ENCODE measurements around the gene BCKDHB.

DNA sequence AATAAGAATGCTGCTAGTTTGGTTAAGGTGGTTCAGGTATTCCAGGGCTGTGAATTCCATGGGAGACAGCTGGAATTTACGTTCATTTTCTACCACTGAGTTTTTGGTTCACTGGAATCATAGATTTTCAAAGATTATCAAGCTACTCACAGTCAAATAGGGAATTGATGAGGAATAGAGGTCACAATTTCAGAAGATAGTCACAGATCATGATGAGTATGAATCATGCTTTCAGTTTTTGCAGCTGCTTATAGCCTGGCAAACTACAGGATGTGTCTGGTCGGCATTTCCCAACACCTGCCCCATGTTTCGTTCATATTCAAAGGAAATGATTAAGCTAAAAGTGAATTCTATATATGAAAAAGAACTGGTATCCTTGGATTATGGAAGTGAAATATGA is 58.7 kb downstream of the BCKDHB start:
- TF ChIP-seq, protein P1, sequence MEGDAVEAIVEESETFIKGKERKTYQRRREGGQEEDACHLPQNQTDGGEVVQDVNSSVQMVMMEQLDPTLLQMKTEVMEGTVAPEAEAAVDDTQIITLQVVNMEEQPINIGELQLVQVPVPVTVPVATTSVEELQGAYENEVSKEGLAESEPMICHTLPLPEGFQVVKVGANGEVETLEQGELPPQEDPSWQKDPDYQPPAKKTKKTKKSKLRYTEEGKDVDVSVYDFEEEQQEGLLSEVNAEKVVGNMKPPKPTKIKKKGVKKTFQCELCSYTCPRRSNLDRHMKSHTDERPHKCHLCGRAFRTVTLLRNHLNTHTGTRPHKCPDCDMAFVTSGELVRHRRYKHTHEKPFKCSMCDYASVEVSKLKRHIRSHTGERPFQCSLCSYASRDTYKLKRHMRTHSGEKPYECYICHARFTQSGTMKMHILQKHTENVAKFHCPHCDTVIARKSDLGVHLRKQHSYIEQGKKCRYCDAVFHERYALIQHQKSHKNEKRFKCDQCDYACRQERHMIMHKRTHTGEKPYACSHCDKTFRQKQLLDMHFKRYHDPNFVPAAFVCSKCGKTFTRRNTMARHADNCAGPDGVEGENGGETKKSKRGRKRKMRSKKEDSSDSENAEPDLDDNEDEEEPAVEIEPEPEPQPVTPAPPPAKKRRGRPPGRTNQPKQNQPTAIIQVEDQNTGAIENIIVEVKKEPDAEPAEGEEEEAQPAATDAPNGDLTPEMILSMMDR (IDR thresholded peaks at IDR 0.05), result no peak
- TF ChIP-seq NRF1 (IDR thresholded peaks at IDR 0.05; ENCODE audit: low read depth, low read length), result no peak
- TF ChIP-seq POLR2AphosphoS5 (IDR thresholded peaks at IDR 0.05; ENCODE audit: low read depth, low read length), result no peak
- no peak for TF ChIP-seq TAF1 (IDR thresholded peaks at IDR 0.05; ENCODE audit: borderline replicate concordance, low read depth, low read length)
- no peak for TF ChIP-seq MEF2A (IDR thresholded peaks at IDR 0.05; ENCODE audit: borderline replicate concordance, low read depth)
- TF ChIP-seq, protein P2, sequence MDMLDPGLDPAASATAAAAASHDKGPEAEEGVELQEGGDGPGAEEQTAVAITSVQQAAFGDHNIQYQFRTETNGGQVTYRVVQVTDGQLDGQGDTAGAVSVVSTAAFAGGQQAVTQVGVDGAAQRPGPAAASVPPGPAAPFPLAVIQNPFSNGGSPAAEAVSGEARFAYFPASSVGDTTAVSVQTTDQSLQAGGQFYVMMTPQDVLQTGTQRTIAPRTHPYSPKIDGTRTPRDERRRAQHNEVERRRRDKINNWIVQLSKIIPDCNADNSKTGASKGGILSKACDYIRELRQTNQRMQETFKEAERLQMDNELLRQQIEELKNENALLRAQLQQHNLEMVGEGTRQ (IDR thresholded peaks at IDR 0.05; ENCODE audit: borderline replicate concordance, low read depth, low read length), result no peak
- TF ChIP-seq ELF1 (IDR thresholded peaks at IDR 0.05), result no peak
- TF ChIP-seq RAD21 (IDR thresholded peaks at IDR 0.05; ENCODE audit: low read length), result no peak
- TF ChIP-seq, protein P3, sequence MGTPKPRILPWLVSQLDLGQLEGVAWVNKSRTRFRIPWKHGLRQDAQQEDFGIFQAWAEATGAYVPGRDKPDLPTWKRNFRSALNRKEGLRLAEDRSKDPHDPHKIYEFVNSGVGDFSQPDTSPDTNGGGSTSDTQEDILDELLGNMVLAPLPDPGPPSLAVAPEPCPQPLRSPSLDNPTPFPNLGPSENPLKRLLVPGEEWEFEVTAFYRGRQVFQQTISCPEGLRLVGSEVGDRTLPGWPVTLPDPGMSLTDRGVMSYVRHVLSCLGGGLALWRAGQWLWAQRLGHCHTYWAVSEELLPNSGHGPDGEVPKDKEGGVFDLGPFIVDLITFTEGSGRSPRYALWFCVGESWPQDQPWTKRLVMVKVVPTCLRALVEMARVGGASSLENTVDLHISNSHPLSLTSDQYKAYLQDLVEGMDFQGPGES (IDR thresholded peaks at IDR 0.05; ENCODE audit: low read depth, low read length), result no peak
- TF ChIP-seq, protein P4, sequence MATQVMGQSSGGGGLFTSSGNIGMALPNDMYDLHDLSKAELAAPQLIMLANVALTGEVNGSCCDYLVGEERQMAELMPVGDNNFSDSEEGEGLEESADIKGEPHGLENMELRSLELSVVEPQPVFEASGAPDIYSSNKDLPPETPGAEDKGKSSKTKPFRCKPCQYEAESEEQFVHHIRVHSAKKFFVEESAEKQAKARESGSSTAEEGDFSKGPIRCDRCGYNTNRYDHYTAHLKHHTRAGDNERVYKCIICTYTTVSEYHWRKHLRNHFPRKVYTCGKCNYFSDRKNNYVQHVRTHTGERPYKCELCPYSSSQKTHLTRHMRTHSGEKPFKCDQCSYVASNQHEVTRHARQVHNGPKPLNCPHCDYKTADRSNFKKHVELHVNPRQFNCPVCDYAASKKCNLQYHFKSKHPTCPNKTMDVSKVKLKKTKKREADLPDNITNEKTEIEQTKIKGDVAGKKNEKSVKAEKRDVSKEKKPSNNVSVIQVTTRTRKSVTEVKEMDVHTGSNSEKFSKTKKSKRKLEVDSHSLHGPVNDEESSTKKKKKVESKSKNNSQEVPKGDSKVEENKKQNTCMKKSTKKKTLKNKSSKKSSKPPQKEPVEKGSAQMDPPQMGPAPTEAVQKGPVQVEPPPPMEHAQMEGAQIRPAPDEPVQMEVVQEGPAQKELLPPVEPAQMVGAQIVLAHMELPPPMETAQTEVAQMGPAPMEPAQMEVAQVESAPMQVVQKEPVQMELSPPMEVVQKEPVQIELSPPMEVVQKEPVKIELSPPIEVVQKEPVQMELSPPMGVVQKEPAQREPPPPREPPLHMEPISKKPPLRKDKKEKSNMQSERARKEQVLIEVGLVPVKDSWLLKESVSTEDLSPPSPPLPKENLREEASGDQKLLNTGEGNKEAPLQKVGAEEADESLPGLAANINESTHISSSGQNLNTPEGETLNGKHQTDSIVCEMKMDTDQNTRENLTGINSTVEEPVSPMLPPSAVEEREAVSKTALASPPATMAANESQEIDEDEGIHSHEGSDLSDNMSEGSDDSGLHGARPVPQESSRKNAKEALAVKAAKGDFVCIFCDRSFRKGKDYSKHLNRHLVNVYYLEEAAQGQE (IDR thresholded peaks at IDR 0.05; ENCODE audit: low read depth, low read length), result no peak
- TF ChIP-seq EP300 (IDR thresholded peaks at IDR 0.05; ENCODE audit: borderline replicate concordance in 1 of 2, low read depth in 1 of 2, low read length in 1 of 2), result no peak
- no peak for TF ChIP-seq RXRA (IDR thresholded peaks at IDR 0.05; ENCODE audit: borderline replicate concordance, low read depth)
- TF ChIP-seq, protein P5, sequence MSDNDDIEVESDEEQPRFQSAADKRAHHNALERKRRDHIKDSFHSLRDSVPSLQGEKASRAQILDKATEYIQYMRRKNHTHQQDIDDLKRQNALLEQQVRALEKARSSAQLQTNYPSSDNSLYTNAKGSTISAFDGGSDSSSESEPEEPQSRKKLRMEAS (IDR thresholded peaks at IDR 0.05; ENCODE audit: low read depth), result no peak
- no peak for TF ChIP-seq SMC3 (IDR thresholded peaks at IDR 0.05; ENCODE audit: low read depth, low read length)

All from SK-N-SH (cell line).